ENCODE data around the gene AMN1. TPM values are rescaled to one million over a fixed set of nuclear protein-coding genes. Genes with fewer than 3 reads are reported as not detected.
"Not testable (repeated sequence)": the region's sequence is repeated elsewhere in the genome, so short reads cannot be mapped to it uniquely, and the experiment has no call there.

The AMN1 gene
- total RNA-seq, 1 donor from 2014 or later = 8.3 TPM

DNA sequence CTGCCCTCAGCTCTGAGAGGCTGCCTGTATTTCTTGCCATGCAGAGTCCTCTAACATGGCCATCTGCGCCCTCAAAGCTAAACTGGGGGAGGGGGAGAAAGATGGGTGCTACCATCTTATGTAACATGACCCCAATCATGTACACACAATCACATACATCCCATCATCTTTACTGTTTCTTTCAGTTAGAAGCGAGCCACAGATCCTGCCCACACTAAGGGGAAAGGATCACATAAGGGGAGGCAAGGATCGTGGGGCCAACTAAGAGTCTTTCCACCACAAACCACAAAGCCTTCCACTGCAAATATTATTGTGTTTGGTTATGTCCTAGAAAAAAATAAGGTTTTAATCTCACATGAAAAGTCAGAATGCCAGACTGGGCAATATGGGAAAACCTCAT lies 11.8 kb upstream of the AMN1 start:
- peaks cover 10% of the 10 kb centered on the region for H3K4me1 Mint-ChIP-seq
- H3K36me3 Mint-ChIP-seq (ENCODE audit: low read depth) = no peaks in the 10 kb centered on the region
- H3K27ac Mint-ChIP-seq (ENCODE audit: unreplicated experiment) = no peak overlapping the region
- TF ChIP-seq CTCF (conservative IDR thresholded peaks at IDR 0.05) = no peak
- H3K27me3 Mint-ChIP-seq (ENCODE audit: low read depth) = no peaks in the 10 kb centered on the region
- no peaks in the 10 kb centered on the region for H3K9me3 Mint-ChIP-seq
- DNase-seq (ENCODE audit: low read depth, low spot score) = no peak
- no peak overlapping the region for H3K4me3 Mint-ChIP-seq

GRCh38 chr12:31737763-31738162 lies 8.9 kb upstream of the AMN1 start:
- Mint-ChIP-seq H3K27ac (ENCODE audit: unreplicated experiment) (no peak overlapping the region), H3K27me3 (ENCODE audit: low read depth) (no peaks in the 10 kb centered on the region), H3K4me3 (no peak overlapping the region), H3K36me3 (ENCODE audit: low read depth) (no peaks in the 10 kb centered on the region), H3K4me1 (peaks cover 4% of the 10 kb centered on the region), H3K9me3 (no peaks in the 10 kb centered on the region)
- DNase-seq (ENCODE audit: low read depth, low spot score) = no peak
- no peak for TF ChIP-seq CTCF (conservative IDR thresholded peaks at IDR 0.05)

- Mint-ChIP-seq H3K4me1 (peaks cover 5% of the 10 kb centered on the region), H3K4me3 (no peak overlapping the region), H3K36me3 (ENCODE audit: low read depth) (no peaks in the 10 kb centered on the region), H3K9me3 (no peaks in the 10 kb centered on the region), H3K27ac (ENCODE audit: unreplicated experiment) (no peak overlapping the region), H3K27me3 (ENCODE audit: low read depth) (no peaks in the 10 kb centered on the region)
- no peak for DNase-seq (ENCODE audit: low read depth, low spot score)
- TF ChIP-seq CTCF (conservative IDR thresholded peaks at IDR 0.05) = no peak
Observed at GRCh38 chr12:31737345-31737744, 8.5 kb upstream of the AMN1 start.

DNA sequence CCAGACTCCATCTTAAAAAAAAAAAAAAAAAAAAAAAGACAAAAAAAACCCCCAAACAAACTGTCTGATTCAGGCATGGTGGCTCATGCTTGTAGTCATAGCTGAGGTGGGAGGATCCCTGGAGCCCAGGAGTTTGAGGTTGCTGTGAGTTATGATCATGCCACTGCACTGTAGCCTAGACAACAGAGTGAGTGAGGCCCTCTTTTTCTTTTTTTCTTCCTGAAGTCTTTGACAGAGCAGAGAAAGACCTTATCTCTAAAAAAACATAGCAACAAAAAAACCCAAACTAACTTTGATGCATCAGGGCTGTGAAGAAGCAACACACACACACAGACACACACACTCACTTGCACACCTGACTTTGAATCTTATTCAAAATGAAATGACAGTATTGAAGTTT lies 7.7 kb upstream of the AMN1 start:
- Mint-ChIP-seq H3K4me1 (peaks cover 5% of the 10 kb centered on the region), H3K4me3 (no peak overlapping the region), H3K27ac (ENCODE audit: unreplicated experiment) (no peak overlapping the region), H3K36me3 (ENCODE audit: low read depth) (no peaks in the 10 kb centered on the region), H3K27me3 (ENCODE audit: low read depth) (no peaks in the 10 kb centered on the region), H3K9me3 (no peaks in the 10 kb centered on the region)
- no peak for TF ChIP-seq CTCF (conservative IDR thresholded peaks at IDR 0.05)
- no peak for DNase-seq (ENCODE audit: low read depth, low spot score)

DNA sequence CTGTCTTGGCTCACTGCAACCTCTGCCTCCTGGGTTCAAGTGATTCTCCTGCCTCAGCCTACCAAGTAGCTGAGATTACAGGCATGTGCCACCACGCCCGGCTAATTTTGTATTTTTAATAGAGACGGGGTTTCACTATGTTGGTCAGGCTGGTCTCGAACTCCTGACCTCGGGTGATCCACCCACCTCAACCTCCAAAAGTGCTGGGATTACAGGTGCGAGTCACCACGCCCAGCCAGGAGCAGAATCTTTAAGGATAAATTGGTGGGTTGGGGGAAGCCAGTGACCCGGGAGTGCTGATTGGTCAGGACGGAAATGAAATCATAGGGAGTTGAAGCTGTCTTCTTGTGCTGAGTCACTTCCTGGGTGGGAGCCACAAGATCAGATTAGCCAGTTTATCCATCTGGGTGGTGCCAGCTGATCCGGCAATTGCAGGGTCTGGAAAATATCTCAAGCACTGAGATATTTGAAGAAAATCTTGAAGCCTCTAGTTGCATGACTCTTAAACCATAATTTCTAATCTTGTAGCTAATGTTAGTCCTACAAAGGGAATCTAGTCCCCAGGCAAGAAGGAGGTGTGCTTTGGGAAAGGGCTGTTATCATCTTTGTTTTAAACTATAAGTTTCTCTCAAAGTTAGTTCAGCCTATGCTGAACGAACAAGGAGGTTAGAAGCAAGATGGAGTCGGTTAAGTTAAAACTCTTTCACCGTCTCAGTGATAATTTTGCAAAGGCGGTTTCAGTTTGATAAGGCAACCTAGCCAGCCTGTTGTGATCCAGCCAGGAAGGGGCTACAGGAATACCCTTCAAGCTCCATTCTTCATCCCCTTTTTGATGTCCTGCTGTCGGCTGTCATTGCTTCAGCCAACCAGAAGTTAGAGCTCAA lies 5.0 kb upstream of the AMN1 start:
- not testable (repeated sequence) for DNase-seq (ENCODE audit: low read depth, low spot score); H3K9me3 Mint-ChIP-seq; H3K27ac Mint-ChIP-seq (ENCODE audit: unreplicated experiment); H3K27me3 Mint-ChIP-seq (ENCODE audit: low read depth); H3K4me3 Mint-ChIP-seq; H3K36me3 Mint-ChIP-seq (ENCODE audit: low read depth)
- H3K4me1 Mint-ChIP-seq = peaks cover 23% of the 10 kb centered on the region

DNA sequence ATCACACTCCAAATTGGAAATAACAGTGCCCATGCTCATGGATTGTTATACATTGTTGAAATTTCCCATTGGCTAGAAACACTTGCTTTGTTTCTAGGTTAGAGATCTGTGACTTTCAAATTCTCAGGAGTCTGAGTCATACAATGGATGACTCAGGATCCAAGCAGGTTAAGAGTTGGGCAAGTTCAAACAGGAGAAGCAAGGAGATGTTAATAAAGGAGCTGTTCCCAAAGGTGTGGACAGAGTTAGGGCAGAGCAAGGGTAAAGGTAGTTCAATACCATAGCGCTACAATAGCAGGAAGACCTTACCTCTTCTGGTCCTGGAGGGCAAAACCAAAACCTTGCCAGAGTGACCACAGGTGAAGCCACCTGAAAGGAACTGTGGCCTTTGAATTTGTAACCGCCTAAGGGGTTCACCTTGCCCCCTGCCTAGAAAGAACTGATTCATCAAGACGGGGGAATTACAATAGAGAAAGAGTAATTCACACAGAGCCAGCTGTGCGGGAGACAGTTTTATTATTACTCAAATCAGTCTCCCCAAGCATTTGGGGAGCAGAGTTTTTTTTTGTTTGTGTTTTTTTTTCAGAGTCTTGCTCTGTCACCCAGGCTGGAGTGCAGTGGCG lies 4.2 kb upstream of the AMN1 start:
- no peak for DNase-seq (ENCODE audit: low read depth, low spot score)
- no peak for TF ChIP-seq CTCF (conservative IDR thresholded peaks at IDR 0.05)
- H3K4me3 Mint-ChIP-seq = no peak overlapping the region
- H3K4me1 Mint-ChIP-seq = peaks cover 23% of the 10 kb centered on the region
- no peak overlapping the region for H3K27ac Mint-ChIP-seq (ENCODE audit: unreplicated experiment)
- H3K9me3 Mint-ChIP-seq = peaks cover 8% of the 10 kb centered on the region
- no peaks in the 10 kb centered on the region for H3K27me3 Mint-ChIP-seq (ENCODE audit: low read depth)
- peaks cover 3% of the 10 kb centered on the region for H3K36me3 Mint-ChIP-seq (ENCODE audit: low read depth)

DNA sequence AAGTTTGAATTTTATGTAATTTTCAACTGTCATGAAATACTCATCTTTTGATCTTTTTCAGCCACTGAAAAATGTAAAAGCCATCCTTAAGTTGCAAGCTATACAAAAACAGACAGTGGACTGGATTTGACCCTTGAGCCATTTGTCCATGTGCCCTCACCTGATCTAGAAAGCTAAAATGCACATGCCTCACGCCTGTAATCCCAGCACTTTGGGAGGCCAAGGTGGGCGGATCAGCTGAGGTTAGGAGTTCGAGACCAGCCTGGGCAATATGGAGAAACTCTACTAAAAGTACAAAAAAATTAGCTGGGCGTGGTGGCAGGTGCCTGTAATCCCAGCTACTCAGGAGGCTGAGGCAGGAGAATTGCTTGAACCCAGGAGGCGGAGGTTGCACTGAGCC lies 2.4 kb upstream of the AMN1 start:
- H3K9me3 Mint-ChIP-seq; H3K36me3 Mint-ChIP-seq (ENCODE audit: low read depth); H3K27me3 Mint-ChIP-seq (ENCODE audit: low read depth); DNase-seq (ENCODE audit: low read depth, low spot score); H3K27ac Mint-ChIP-seq (ENCODE audit: unreplicated experiment): not testable (repeated sequence)
- H3K4me1 Mint-ChIP-seq = peaks cover 23% of the 10 kb centered on the region
- H3K4me3 Mint-ChIP-seq = peak overlapping the region; percentile 75
